Stimulated activated naive CD4-positive, alpha-beta T cell treated with Interleukin-2 at 50 U/mL for 16 hours (primary cell): ENCODE results near the gene CALHM1.

Experiments used
- DNase-seq: peaks from one replicate; lab custom pipeline; 2025; lab: John Stamatoyannopoulos, UW

CALHM1 gene

DNA sequence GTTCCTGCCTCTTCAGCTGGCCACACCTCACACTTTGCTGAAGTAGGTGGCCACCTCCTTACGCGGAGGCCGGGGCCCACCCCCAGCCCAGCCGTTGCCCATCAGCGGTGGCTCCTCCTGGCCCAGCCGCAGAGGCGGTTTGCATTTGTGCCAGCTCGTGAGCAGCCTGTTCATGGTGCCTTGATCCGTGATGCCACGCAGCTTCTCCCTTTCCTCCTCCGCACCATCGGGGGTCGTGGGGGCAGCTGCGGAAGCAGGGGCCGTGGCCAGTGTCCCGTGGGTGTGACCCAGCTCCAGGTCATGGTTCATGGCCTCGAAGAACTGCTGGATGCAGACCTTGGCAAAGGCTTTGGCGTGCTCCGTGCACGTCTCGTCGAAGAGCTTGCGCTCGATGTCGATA lies 3.5 kb downstream of the CALHM1 start:
- no peak for DNase-seq

DNA sequence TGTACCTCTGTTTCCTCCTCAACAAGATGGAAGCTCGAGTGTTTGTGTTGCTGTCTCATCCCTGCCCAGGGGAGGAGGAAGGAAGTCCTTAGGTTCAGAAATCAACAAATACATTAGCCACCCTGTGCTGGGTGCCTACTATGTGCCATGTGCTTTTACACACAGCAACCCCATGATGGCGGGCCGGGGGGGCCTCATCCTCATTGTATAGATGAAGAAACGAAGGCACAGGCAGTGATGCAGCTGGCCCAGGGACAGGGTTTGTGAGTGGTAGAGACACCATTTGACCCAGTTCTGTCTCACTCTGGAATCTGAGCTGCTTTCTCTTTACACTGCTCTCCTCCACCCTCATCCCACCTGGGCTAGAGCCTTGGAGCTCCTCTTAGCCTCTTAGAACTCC lies 4.7 kb downstream of the CALHM1 start:
- DNase-seq: no peak

DNA sequence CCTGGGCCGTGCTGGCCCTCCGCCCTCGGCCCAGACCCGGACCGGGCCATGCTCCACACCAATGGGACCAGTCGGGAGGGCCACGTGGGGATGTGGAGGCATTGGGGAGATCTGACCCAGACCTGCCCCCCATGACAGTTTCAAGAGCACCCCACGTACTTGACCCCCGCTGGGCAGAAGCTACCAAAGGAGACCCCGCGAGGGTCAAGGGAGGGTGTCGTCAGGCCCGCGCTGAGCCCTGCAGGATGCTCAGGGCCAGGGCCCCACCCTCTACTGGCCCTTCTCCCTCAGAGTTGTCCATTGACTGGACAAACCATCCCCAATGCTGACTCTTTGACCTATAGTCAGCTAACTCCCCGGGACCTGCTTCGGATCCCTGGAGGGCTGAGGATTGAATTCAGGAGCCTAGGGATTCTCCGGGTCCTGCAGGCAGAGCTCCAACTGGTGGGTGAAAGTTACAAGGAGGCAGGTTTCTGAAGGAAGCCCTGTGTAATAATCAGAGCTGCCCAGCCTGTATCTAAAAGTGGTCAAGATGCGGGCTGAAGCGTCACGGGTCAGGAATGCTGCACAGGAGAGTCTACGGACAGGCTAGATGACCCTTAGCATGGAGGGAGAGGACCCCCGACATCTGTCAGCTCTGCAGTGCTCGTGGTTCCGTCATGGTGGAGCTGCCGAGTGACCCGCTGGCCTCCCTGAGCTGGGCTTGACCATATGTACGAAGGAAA lies 6.0 kb downstream of the CALHM1 start:
- DNase-seq: no peak

DNA sequence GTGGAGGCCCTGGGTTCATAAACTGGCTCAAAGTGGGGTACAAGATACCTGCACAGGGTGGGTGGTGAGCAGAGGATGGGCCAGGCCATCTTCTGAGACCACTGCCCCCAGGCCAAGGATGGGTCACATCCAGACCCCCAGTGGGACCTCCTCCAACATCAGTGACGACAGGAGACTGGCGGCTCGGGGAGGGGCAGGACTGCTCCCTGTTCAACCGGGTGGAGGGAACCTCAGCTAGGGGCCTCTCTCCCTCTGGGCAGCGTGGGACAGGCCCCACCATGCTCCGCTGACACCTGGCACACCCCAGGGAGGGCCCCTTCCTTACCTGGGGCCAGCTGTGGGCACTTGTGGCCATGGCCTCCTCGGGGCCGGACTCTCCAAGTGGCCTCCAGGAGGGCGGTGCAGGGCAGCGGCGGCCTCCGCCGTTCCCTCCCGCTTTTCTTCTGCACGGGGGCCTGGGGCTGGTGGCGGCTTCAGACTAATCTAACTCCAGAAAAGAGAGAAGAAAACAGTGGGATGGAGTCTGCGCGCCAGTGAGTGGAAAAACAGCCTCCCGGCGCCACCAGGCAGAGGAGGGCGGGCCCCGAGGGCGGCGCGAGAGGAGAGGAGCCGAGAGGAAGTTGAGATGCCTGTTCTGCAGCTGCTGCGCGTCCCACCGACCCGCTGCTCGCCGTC lies 6.7 kb downstream of the CALHM1 start, which contains the start of gene CALHM2:
Gene CALHM2 (minus strand): TSS at position 540 of the 675 bp plus-strand sequence. CDS start 2,429 bp downstream, outside the sequence.
- DNase-seq: peak; percentile 62

DNA sequence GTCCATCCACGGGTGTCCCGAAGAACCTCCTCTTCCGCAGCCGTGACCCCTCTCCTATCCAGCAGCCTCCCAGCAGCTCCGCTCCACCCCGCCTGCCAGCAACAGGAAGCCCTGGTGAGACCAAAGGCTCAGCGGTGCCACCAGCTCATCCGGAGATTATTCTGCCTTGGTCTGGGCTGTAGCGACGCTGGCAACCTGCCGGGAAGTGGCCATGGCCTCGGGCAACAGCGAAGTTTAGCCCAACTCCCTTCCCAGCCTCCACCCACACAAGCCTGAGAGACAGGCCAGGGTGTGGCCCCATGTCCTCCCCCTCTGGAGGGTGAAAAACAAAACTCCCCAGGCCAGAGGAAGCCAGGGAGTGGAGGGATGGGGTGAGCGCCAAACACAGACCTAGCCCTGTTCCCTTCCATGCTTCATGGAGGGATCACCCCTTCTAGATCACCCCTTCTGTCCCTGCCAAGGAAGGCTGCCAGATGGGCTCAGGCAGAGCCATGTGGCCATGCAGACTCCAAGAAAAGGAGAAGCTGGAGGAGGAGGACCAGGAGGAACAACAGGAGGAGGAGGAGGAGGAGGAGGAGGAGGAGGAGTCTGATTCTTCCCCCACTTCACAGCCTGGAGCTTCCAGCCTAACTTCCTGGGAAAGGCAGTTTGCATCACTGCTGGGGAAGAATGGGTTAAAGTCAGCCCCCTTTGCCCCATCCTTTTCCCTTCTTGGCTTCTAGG lies 7.4 kb downstream of the CALHM1 start:
- peak; percentile 37 for DNase-seq

DNA sequence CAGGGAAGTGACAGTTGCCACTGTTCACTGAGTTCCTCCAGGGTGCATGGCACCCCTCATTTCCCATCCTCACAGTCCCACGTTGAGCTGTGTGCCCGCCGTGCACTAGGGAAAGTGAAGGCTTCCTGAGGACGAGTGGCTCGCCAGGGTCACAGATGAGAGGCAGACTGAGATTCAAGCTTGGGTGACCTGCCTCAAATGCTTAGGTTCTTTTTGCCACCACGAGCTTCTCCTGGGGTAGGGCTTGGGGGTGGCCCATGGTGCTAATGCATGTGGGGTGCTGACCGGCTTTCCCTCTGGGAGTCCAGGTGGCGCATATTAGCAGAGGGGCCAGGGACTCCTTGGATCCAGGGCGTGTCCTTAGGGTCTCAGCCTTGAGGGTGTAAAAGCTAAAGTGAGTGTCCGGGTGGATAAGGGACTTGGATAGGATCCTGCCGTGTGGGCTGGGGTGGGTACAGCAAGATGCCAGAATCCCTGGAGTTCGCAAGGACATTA lies 8.5 kb downstream of the CALHM1 start:
- no peak for DNase-seq

DNA sequence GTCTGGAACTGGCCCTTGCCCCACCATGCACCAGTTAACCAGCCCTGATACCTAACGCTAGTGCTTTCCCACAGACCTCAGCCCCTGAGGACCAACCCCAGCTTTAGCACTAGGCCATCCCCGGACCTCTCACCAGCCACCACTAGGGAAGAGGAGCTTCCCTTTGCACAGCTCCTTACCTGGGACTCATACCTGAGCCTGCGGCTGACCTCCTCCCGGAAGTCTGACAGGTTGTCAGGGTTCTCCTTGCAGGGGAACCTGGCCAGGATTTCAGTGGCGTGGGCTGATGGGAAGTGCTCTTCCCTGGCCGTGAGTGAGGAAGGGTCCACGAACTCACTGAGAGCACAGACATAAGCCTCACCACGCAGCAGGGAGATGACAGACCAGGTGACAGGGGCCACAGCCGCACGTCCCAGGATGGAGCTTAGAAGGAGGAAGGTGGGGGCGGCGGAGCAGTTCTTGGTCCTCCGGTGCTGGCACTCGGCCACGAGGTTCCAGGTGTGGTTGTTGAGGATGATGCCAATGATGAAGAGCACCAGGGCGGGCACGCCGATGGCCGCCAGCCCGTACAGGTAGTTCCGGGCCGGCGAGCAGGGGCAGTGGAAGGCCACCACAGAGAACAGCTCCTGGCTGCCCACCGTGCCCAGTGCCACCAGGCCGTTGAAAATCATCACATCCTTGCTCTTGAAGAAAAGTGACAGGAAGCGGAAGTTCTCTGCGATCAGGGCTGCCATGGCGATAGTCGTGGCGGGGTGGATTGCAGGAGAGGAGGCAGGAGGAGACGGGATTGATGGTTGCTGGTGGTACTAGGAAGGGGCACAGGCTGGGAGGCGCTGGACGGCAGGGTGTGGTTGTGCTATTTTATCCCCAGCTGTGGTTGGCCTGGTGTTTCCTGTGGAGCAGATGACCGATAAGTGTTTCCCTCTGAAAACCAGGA lies 9.2 kb downstream of the CALHM1 start:
- DNase-seq: no peak

DNA sequence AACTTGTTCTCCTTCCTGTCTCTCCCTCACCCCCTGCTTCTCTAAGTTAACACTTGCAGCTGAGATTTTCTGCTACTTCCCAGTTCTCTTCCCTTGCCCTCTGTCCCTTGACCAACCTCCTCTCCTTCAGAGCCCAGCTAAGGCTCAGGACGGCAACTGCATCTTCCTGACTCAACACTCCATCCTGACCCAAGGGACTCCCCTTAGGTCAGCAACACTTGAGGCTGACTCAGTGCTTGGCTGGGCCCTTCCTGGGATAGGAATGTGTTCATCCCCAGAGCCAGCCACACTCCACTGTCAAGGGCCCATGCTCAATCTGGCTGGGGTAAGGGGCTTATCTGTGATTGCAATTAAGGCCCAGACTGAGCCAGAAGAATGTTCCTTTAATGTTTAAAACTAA lies 10.0 kb downstream of the CALHM1 start:
- no peak for DNase-seq

DNA sequence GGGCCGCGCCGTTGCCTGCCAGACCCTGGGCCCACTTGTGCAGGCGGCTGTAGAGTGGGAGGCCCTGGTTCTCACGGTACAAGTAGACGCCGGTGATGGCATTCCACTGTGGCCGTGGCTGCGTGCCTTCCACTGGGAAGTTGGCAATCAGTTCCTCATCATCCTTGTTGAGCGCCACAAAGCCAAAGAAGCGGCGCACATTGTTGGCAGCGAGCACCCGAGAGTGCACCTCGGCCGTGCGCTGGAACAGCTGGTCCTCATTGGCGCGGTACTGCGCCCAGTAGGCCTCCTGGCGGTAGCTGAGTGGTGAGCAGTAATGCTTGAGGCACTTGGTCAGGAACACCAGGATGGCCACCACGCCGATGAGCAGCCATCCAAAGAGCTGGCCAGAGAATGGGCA lies 11.5 kb downstream of the CALHM1 start:
- DNase-seq: no peak

DNA sequence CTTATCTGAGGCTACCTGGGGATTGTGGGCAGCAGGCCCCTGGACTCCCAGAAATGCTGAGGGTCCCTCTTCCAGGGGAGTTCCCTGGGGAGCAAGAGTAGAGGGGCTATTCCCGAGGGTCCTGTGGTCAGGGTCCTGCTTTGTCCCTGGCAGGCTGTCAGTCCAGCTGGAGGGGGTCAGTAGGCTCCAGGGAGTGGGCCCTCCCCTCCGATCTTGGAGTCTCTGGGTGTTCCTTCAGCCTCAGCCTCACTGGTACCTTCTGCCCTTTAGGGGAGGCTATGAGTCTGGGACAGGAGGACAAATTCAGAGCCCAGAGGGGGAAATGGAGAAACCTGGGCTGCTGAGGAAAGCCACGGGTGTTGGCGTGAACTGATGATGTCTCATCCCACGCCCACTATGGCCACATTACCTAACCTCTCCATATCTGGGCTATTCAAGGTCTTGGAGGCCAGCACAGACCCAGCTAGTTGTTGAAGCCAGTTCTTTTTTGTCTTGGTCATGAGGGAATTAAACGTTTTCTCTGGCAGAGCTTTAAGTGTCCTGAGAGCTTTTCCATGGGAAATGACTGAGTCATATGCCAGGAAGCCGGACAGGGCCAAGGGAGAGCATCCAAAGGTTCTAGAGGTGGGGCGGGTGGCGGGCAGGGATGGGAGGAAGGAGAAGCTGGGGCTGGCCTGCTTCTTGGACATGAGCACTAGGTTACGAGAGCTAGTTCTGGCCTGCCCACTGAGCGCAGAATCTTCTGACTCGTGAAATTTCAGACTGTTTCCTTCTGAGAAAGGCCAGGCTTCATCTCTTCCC lies 12.7 kb downstream of the CALHM1 start:
- no peak for DNase-seq

DNA sequence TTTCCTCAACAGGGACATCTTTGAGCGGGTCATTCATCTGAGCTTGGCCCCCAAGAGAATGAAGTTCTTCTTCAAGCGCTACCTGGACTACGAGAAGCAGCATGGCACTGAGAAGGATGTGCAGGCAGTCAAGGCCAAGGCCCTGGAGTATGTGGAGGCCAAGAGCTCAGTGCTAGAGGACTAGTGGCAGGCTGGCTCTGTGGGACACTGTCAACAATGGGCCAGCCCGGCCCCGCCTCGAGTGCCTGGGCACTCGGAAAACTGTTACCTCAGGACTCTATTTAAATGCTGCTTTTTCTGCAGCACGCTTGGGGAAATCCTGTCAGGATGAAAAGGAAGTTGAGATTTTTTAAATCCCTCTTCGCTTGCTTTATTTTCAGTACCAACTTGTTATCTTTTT lies 13.3 kb downstream of the CALHM1 start:
- DNase-seq: no peak

DNA sequence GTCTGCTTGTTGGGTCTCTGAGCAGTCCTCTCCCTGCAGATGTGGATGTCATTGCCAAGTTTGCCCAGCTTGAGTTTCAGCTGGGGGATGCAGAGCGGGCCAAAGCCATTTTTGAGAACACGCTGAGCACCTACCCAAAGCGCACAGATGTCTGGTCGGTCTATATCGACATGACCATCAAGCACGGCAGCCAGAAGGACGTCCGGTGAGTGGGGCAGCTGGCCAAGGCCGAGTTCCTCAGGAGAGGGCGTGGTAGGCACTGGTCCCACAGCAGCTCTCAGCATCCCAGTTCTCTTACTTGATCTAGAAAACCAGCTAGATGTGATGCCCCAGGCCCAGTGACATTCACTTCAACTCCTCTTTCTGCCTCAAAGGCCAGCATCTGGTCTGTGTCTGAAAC lies 14.2 kb downstream of the CALHM1 start:
- no peak for DNase-seq

DNA sequence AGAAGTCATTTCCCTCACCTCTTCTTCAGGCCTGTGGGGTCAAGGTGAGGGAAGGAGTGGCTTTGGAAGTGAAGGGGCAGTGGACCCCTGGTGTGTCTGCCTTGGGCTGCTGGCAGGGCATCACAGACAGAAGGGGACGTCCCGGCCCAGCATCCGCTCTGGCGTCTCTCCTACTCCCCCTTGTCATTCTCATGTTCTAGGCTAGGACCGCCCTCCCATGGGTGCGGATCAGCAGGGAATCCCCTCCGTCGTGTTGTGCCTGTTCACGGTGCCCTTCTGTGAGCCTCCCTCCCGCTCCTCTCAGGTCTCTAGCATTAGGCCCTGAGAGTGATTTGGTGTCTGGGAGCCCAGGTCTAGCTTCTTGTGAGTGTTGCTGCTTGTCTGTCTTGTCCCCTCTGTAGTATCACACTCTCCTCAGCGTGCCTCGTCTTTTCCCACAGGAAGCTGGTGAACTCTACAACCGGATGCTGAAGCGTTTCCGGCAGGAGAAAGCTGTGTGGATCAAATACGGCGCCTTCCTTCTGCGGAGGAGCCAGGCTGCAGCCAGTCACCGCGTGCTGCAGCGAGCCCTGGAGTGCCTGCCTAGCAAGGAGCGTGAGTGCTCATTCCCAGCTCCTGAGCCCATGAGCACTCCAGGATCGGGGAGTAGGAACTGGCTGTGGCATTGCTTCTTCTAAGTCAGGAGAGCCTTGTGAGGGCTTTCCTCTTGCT lies 15.1 kb downstream of the CALHM1 start:
- no peak for DNase-seq

DNA sequence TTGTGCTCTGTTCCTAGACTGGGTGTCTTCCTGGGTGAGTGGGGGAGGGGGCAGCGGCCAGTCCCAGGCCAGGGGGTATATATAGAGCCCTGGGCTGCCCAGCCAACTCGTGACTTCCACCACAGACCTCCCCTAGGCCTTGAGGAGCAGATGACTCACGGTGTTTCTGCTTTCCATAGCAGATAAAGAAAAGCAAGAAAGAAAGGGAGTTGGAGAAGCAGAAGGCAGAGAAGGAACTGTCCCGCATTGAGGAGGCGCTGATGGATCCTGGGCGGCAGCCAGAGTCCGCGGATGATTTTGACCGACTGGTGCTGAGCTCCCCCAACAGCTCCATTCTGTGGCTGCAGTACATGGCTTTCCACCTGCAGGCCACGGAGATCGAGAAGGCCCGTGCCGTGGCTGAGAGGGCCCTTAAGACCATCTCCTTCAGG lies 16.7 kb downstream of the CALHM1 start:
- DNase-seq: no peak

DNA sequence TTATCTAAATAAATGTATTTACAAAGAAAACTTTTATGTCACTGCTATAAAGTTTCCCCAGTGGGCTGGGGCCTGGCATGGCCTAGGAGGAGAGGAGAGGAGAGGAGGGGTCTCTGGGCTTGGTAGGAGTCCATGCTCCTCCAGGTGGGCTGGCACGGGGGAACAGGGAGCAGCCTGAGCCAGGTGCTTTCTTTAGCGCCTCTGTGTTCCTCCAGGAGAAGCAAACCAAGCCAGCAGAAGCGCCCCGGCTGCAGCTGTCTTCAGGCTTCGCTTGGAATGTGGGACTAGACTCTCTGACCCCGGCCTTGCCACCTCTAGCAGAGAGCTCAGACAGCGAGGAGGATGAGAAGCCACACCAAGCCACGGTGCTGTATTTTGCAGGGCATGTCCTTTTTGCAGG lies 17.1 kb downstream of the CALHM1 start:
- no peak for DNase-seq

DNA sequence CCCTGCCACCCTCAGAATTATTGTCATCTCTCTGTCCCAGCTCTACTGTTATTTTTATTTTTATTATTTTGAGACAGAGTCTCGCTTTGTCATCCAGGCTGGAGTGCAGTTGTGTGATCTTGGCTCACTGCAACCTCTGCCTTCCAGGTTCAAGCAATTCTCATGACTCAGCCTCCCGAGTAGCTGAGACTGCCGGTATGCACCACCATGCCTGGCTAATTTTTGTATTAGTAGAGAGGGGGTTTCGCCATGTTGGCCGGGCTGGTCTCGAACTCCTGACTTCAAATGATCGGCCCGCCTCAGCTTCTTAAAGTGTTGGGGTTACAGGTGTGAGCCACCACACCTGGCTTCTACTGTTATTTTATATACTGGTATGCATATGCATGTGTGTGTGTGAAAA lies 17.5 kb downstream of the CALHM1 start:
- DNase-seq: no peak

DNA sequence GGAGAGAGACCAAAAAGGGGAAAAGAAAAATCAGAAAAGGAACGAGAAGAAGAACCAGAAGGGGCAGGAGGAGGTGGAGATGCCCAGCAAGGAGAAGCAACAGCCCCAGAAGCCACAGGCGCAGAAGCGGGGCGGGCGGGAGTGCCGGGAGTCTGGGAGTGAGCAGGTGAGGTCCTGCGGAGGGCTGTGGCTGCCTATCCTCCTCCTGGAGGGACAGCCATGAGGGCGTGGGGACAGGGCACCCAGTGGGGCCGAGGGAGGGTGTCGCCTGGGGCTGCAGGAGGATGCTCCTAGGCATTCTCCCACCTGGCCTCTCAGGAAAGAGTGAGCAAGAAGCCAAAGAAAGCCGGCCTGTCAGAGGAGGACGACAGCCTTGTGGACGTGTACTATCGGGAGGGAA lies 18.3 kb downstream of the CALHM1 start:
- DNase-seq: no peak

DNA sequence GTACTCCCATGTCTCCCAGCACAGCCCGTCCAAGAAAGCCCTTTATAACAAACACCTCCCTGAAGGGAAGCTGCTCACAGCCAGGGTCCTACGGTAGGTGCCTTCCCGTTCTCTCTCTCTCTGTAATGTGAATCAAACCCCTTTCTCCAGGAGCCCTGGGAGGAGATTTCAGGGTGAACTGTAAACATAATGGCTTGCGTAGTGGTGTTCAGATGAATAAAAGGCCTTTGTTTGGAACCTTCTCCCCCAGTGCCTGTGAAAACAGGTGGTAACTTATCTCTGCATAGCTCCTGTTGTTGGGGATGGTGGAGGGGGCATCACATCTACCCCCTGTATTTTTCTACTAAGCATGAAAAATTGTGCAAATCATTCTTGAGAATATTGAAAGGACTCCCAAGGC lies 18.9 kb downstream of the CALHM1 start:
- no peak for DNase-seq

DNA sequence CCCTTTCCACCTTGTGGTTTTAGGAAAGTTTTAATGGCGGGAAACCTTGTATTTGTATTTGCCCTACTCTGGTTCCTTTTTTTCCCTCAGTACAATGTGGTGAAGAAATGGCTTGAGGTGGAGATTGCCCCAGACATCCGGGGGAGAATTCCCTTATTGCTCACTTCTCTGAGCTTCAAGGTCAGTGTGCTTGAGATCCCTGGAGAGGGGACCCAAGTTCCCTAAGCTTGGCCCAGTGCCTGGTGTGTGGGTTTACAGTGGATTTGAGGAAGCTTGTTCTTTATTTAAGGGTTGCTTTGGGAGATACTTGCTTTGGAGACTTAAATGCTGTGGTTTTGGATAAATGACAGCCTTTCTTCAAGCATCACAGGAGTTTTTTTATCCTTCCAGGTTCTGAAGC lies 24.8 kb downstream of the CALHM1 start:
- DNase-seq: no peak

DNA sequence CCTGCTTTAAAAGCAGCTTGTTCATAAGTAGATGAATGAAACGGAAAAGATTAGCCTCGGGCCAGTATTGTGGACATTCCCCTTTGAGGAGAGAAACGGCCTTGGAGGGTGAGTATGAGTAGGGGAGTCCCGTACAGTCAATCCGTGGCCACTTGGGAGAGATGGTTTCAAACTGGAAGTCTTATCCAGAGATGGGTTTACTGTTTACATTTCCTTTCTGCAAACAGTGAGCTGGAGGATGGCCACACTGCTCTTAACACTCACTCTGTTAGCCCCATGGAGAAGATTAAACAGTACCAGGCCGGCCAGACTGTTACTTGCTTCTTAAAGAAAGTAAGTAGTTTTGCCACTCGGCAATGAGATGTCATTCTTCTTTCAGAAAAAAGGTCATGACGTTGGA lies 26.8 kb downstream of the CALHM1 start:
- no peak for DNase-seq
